Esophagus muscularis mucosa (tissue), 4 donors: ENCODE measurements around the gene RFX7. TPM values are rescaled to one million over a fixed set of nuclear protein-coding genes. Genes with fewer than 3 reads are reported as not detected.

ENCODE experiments used
- DNase-seq: peaks from one replicate; pipeline ENCODE4 v3.0.0-alpha.2; 2017; ENCODE audit errors: extremely low spot score
- H3K27ac ChIP-seq, 4 donors: fragments of 200-600 bp; sonication (generic); replicated peaks in 1 of 4; 1 replicate in 3 of 4; 2 replicates in 1 of 4; pipeline ENCODE4 v1.5.1; 2016 to 2019; ENCODE audit warnings: mild to moderate bottlenecking in 1 of 4
- H3K27me3 ChIP-seq, 4 donors: fragments of 200-600 bp; sonication (generic); one replicate each; pipeline versions ENCODE4 v1.5.1 to v1.6.0; 2016 to 2019
- H3K36me3 ChIP-seq, 4 donors: fragments of 200-600 bp; sonication (generic); one replicate each; pipeline ENCODE4 v1.5.1; 2016 to 2019
- H3K4me1 ChIP-seq, 4 donors: fragments of 200-600 bp; sonication (generic); one replicate each; pipeline ENCODE4 v1.5.1; 2016 to 2019
- H3K4me3 ChIP-seq, 4 donors: fragments of 200-600 bp; sonication (generic); 1 replicate in 2 of 4; 2 replicates in 2 of 4; pipeline ENCODE4 v1.5.1; 2016 to 2019; ENCODE audit warnings: mild to moderate bottlenecking in 4 of 4, moderate library complexity in 1 of 4
- H3K9me3 ChIP-seq, 4 donors: fragments of 200-600 bp; sonication (generic); 1 replicate in 3 of 4; 2 replicates in 1 of 4; pipeline ENCODE4 v1.5.1; 2016 to 2019
- CTCF ChIP-seq, 3 experiments: fragments of 200-600 bp in 2 of 3; fragments of 450-650 bp in 1 of 3; sonication (generic) in 2 of 3; IDR thresholded peaks; one replicate each; pipeline ENCODE4 v1.5.1; 2017 to 2019; ENCODE audit warnings: antibody characterized with exemption in 3 of 3, mild to moderate bottlenecking in 2 of 3, moderate library complexity in 1 of 3
- EP300 ChIP-seq: sonication (generic); formaldehyde crosslinking; IDR thresholded peaks from one replicate; pipeline ENCODE4 v1.6.1; 2017; ENCODE audit warnings: antibody characterized with exemption
- POLR2A ChIP-seq: fragments of 450-650 bp; IDR thresholded peaks from one replicate; pipeline ENCODE4 v1.6.1; 2017; ENCODE audit warnings: antibody characterized with exemption, moderate library complexity, mild to moderate bottlenecking, low read depth
- POLR2AphosphoS5 ChIP-seq, 2 donors: sonication (generic); formaldehyde crosslinking; IDR thresholded peaks; one replicate each; pipeline ENCODE4 v1.6.1; 2017; ENCODE audit warnings: antibody characterized with exemption in 2 of 2
- WGBS: methylation state at CpG from one replicate; pipeline ENCODE4 v1.1.5; 2018; 5-methylcytosine and 5-hydroxymethylcytosine counted together
- intact Hi-C: fragments of 100-400 bp; cut with DNase I; formaldehyde crosslinking; loops from one replicate; pipeline ENCODE4 v1.15.1; 2023
- total RNA-seq, 4 donors: library from RNA; depleted of rRNA; stranded (reverse); fragments of >200 nt; gene quantifications; one replicate each; pipeline versions ENCODE4 v1.1.0 to v1.2.1, GENCODE V29; 2016

RFX7 gene
- total RNA-seq, 4 donors from 2014 or later: 5.4 to 8.3 (median 6.7) TPM

- intact Hi-C loops: no loop called here
- no peaks in the 10 kb centered on the region for H3K4me1 ChIP-seq
- no peak for DNase-seq
- H3K4me3 ChIP-seq: no peak overlapping the region
- peaks cover 0 to 20% (median 2%) of the 10 kb centered on the region in 4 donors for H3K36me3 ChIP-seq
- H3K9me3 ChIP-seq: peaks cover 0 to 34% (median 12%) of the 10 kb centered on the region in 4 donors
- no peak for TF ChIP-seq POLR2AphosphoS5 (IDR thresholded peaks at IDR 0.05)
- no peaks in the 10 kb centered on the region for H3K27me3 ChIP-seq
- WGBS: 97% methylated on average over 4 of the region's 4 CpGs
- no peak overlapping the region for H3K27ac ChIP-seq
These were observed 119.3 kb downstream of the RFX7 start for GRCh38 chr15:56124391-56124790.

GRCh38 chr15:56105855-56106254 is 137.8 kb downstream of the RFX7 start:
- H3K36me3 ChIP-seq: peaks cover 0 to 4% (median 0%) of the 10 kb centered on the region in 4 donors
- no peak overlapping the region for H3K27ac ChIP-seq
- intact Hi-C loops: no loop called here
- H3K27me3 ChIP-seq: no peaks in the 10 kb centered on the region
- H3K4me3 ChIP-seq: no peak overlapping the region
- TF ChIP-seq POLR2A: no peak
- no peak for TF ChIP-seq CTCF (IDR thresholded peaks at IDR 0.05)
- TF ChIP-seq EP300: no peak
- TF ChIP-seq POLR2AphosphoS5 (IDR thresholded peaks at IDR 0.05): no peak
- 94% methylated on average over 1 of the region's 1 CpG for WGBS
- H3K9me3 ChIP-seq: no peaks in the 10 kb centered on the region
- DNase-seq: no peak
- peaks cover 6 to 15% (median 9%) of the 10 kb centered on the region in 4 donors for H3K4me1 ChIP-seq

GRCh38 chr15:56102441-56102840 is 141.2 kb downstream of the RFX7 start:
- WGBS: 50% methylated on average over 3 of the region's 3 CpGs
- Histone ChIP-seq H3K9me3 (no peaks in the 10 kb centered on the region), H3K27ac (peak overlapping the region in 3 of 4 donors; percentile 3 to 37 (median 17)), H3K4me3 (no peak overlapping the region), H3K4me1 (peaks cover 4 to 20% (median 13%) of the 10 kb centered on the region in 4 donors), H3K36me3 (peaks cover 0 to 9% (median 2%) of the 10 kb centered on the region in 4 donors), H3K27me3 (no peaks in the 10 kb centered on the region)
- no peak for TF ChIP-seq POLR2A
- TF ChIP-seq EP300: no peak
- no peak for TF ChIP-seq POLR2AphosphoS5 (IDR thresholded peaks at IDR 0.05)
- TF ChIP-seq CTCF (IDR thresholded peaks at IDR 0.05): no peak
- intact Hi-C loops: no loop called here
- no peak for DNase-seq

GRCh38 chr15:56099311-56099710 is 144.4 kb downstream of the RFX7 start:
- Histone ChIP-seq H3K27me3 (no peaks in the 10 kb centered on the region), H3K4me3 (no peak overlapping the region), H3K4me1 (peaks cover 4 to 20% (median 13%) of the 10 kb centered on the region in 4 donors), H3K36me3 (peaks cover 26 to 41% (median 29%) of the 10 kb centered on the region in 4 donors), H3K9me3 (no peaks in the 10 kb centered on the region), H3K27ac (no peak overlapping the region)
- WGBS: 82% methylated on average over 2 of the region's 2 CpGs
- intact Hi-C loops: loop anchor here (10.0 kb wide), 1 partner anchor 145 kb away; the partner anchor contains the start of gene RFX7
- no peak for DNase-seq
- TF ChIP-seq POLR2A: no peak
- no peak for TF ChIP-seq POLR2AphosphoS5 (IDR thresholded peaks at IDR 0.05)
- TF ChIP-seq EP300: no peak
- no peak for TF ChIP-seq CTCF (IDR thresholded peaks at IDR 0.05)

- H3K9me3 ChIP-seq: no peaks in the 10 kb centered on the region
- TF ChIP-seq POLR2AphosphoS5 (IDR thresholded peaks at IDR 0.05) (no peak), CTCF (IDR thresholded peaks at IDR 0.05) (no peak), EP300 (no peak), POLR2A (no peak)
- H3K36me3 ChIP-seq: peaks cover 26 to 50% (median 39%) of the 10 kb centered on the region in 4 donors
- H3K27ac ChIP-seq: no peak overlapping the region
- no peak for DNase-seq
- H3K27me3 ChIP-seq: no peaks in the 10 kb centered on the region
- WGBS: 60% methylated on average over 5 of the region's 5 CpGs
- intact Hi-C loops: loop anchor here (10.0 kb wide), 1 partner anchor 146 kb away; the partner anchor contains the start of gene RFX7
- no peak overlapping the region for H3K4me3 ChIP-seq
- H3K4me1 ChIP-seq: peaks cover 3 to 19% (median 13%) of the 10 kb centered on the region in 4 donors
These were observed 145.3 kb downstream of the RFX7 start for GRCh38 chr15:56098195-56098863.
